Activated CD4-positive, alpha-beta memory T cell treated with anti-CD3 and anti-CD28 coated beads, Interleukin-2, amount 10 ng/mL, durations not matched to agents 7 days and 5 days (primary cell): Measurements from ENCODE around the gene ATL3. TPM values are rescaled to one million over a fixed set of nuclear protein-coding genes. Genes with fewer than 3 reads are reported as not detected.
"Not testable (repeated sequence)": the region's sequence is repeated elsewhere in the genome, so short reads cannot be mapped to it uniquely, and the experiment has no call there.

Experiments
- CTCF ChIA-PET: fragments of 350-600 bp; sonication (Branson Sonifier 250); formaldehyde crosslinking; loops from one replicate; lab custom pipeline; 2021; ENCODE audit warnings: antibody characterized with exemption, inconsistent platforms; lab: Charles Lee
- POLR2A ChIA-PET: fragments of 350-600 bp; sonication (Branson Sonifier 250); formaldehyde crosslinking; loops from one replicate; lab custom pipeline; 2021; ENCODE audit warnings: antibody characterized with exemption; lab: Charles Lee
- DNase-seq: peaks from one replicate; pipeline ENCODE4 v3.0.0-alpha.2; 2020
- H3K27ac Mint-ChIP-seq: one replicate; pipeline ENCODE4 v1.8.0; 2021; ENCODE audit warnings: mild to moderate bottlenecking, mixed read lengths
- H3K27me3 Mint-ChIP-seq: one replicate; pipeline ENCODE4 v1.8.0; 2021; ENCODE audit warnings: mixed read lengths
- H3K36me3 Mint-ChIP-seq: one replicate; pipeline ENCODE4 v1.8.0; 2021; ENCODE audit warnings: low read depth, mixed read lengths
- H3K4me1 Mint-ChIP-seq: one replicate; pipeline ENCODE4 v1.8.0; 2021; ENCODE audit warnings: mixed read lengths
- H3K4me3 Mint-ChIP-seq: one replicate; pipeline ENCODE4 v1.8.0; 2021; ENCODE audit warnings: mild to moderate bottlenecking, mixed read lengths
- H3K9me3 Mint-ChIP-seq: one replicate; pipeline ENCODE4 v1.8.0; 2021; ENCODE audit warnings: mixed read lengths
- total RNA-seq, 2 experiments: library from RNA; stranded (reverse); gene quantifications; one replicate each; pipeline ENCODE4 v1.2.3, GENCODE V29; 2021

The ATL3 gene
- total RNA-seq, 2 experiments from 2014 or later: 33.0 to 33.2 TPM

DNA sequence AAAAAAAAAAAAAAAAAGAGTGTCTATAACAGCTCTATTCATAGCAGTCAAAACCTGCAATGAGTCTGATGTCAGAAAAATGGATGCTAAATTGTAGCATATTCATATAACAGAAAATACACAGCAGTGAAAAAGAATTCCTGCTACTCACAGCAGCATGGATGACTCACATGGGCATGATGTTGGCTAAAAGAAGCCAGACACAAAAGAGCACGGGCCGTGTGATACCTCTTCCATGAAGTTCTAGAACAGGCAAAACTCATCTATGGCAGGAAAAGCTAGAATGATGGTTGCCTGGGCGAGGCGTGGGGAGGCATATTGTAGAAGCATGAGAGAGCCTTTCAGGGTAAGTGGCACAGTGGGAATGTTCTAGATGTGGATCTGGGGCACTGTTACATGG lies 75.9 kb downstream of the ATL3 start:
- no peak for DNase-seq
- Mint-ChIP-seq H3K27ac (no peak overlapping the region), H3K9me3 (no peaks in the 10 kb centered on the region), H3K36me3 (no peaks in the 10 kb centered on the region), H3K27me3 (no peaks in the 10 kb centered on the region), H3K4me3 (no peak overlapping the region), H3K4me1 (no peaks in the 10 kb centered on the region)
- POLR2A ChIA-PET: no interaction called here
- CTCF ChIA-PET: interaction anchor here (1.4 kb wide), 1 partner anchor 12 kb away, joined by 4 read pairs; no protein-coding TSS in a partner anchor

DNA sequence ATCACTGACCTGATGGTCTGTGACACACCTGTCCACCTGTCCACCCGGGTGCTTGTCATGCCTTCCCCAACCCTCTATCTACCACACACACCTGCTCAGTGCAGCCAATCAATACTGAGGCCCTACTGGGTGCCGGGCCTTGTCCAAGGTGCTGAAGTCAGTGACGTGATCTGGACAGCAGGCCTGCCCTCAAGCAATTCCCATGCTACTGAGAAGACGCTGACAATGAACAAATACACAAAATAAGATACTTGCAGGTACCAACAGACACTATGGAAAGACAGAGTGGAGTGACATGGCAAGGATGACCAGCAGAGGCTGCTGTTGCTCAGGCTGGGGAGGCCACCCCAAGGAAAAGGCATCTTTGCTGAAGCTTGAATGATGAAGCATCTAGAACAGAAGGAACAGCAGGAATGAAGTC lies 78.2 kb downstream of the ATL3 start:
- DNase-seq: no peak
- Mint-ChIP-seq H3K36me3 (no peaks in the 10 kb centered on the region), H3K4me1 (no peaks in the 10 kb centered on the region), H3K27me3 (no peaks in the 10 kb centered on the region), H3K27ac (no peak overlapping the region), H3K9me3 (no peaks in the 10 kb centered on the region), H3K4me3 (no peak overlapping the region)
- CTCF ChIA-PET: no interaction called here
- POLR2A ChIA-PET: interaction anchor here (1.8 kb wide), 1 partner anchor 41 kb away, joined by 5 read pairs; no protein-coding TSS in a partner anchor

- Mint-ChIP-seq H3K9me3 (no peaks in the 10 kb centered on the region), H3K4me1 (no peaks in the 10 kb centered on the region), H3K27ac (no peak overlapping the region), H3K4me3 (no peak overlapping the region), H3K36me3 (peaks cover 2% of the 10 kb centered on the region), H3K27me3 (no peaks in the 10 kb centered on the region)
- no peak for DNase-seq
- ChIA-PET CTCF (no interaction called here), POLR2A (no interaction called here)
Measured at GRCh38 chr11:63590024-63590788, 81.0 kb downstream of the ATL3 start.

DNA sequence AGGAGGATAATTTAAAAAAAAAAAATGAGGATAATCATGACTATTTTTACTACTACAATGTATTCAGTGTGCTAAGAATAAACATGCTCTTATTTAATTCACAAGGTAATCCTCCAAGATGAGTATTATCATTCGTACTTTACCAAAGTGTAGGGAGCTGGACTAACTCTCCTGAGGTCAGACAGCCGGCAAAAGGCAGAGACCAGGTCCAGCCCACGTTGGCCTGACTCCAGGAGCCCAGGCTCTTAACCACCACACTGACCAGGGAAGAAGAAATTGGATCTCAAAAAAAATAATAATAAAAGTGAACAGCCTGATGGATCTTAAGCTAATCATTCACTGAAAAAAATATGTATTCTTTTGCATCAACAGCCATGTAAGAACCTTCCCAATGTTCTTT lies 82.2 kb downstream of the ATL3 start:
- Mint-ChIP-seq H3K9me3 (no peaks in the 10 kb centered on the region), H3K27ac (no peak overlapping the region), H3K27me3 (no peaks in the 10 kb centered on the region), H3K4me1 (no peaks in the 10 kb centered on the region), H3K36me3 (peaks cover 2% of the 10 kb centered on the region), H3K4me3 (no peak overlapping the region)
- no peak for DNase-seq
- ChIA-PET POLR2A (no interaction called here), CTCF (interaction anchor here (0.7 kb wide), 1 partner anchor 22 kb away, joined by 4 read pairs; no protein-coding TSS in a partner anchor)

DNA sequence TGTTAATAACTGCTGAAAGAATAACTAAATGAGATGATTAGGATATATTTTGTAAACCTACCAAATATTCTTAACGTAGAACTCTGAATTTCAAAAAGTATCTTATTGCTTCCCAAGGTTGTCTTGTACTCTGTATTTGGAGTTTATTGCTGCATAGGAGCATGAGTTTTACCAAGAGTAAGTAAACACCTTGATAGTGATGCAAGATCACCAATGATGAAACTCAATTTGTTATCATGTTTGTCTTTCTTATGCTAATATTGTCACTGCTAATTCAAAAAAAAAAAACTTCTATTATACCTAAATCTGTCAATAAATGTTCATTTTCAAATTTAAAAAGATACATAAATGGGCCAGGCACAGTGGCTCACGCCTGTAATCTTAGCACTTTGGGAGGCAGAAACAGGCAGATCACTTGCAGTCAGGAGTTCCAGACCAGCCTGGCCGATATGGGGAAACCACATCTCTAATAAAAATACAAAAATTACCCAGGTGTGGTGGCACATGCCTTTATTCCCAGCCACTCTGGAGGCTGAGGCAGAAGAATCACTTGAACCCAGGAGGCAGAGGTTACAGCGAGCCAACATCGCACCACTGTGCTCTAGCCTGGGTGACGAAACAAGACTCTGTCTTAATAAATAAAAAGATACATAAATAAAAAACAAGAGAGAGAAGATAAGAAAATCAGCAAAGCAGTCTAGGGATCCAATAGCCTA lies 84.6 kb downstream of the ATL3 start:
- peaks cover 6% of the 10 kb centered on the region for H3K9me3 Mint-ChIP-seq
- H3K27ac Mint-ChIP-seq: no peak overlapping the region
- no peaks in the 10 kb centered on the region for H3K27me3 Mint-ChIP-seq
- peaks cover 16% of the 10 kb centered on the region for H3K36me3 Mint-ChIP-seq
- POLR2A ChIA-PET: no interaction called here
- no peak overlapping the region for H3K4me3 Mint-ChIP-seq
- peaks cover 14% of the 10 kb centered on the region for H3K4me1 Mint-ChIP-seq
- CTCF ChIA-PET: no interaction called here
- DNase-seq: no peak

GRCh38 chr11:63583357-63583677 lies 87.9 kb downstream of the ATL3 start:
- Mint-ChIP-seq H3K9me3 (peaks cover 20% of the 10 kb centered on the region), H3K4me1 (peaks cover 18% of the 10 kb centered on the region), H3K27me3 (no peaks in the 10 kb centered on the region), H3K27ac (no peak overlapping the region), H3K36me3 (peaks cover 36% of the 10 kb centered on the region), H3K4me3 (no peak overlapping the region)
- no peak for DNase-seq
- POLR2A ChIA-PET: interaction anchor here (0.7 to 1.8 kb wide), 5 partner anchors 8 to 19 kb away, joined by 3 to 5 read pairs (median 4); no protein-coding TSS in a partner anchor
- CTCF ChIA-PET: interaction anchor here (0.8 to 1.6 kb wide), 4 partner anchors 11 to 677 kb away, joined by 3 to 4 read pairs (median 4); partner anchors contain the start of gene PLAAT2

GRCh38 chr11:63581224-63581623 lies 90.0 kb downstream of the ATL3 start:
- DNase-seq, CTCF ChIA-PET, POLR2A ChIA-PET, H3K4me3 Mint-ChIP-seq, H3K27me3 Mint-ChIP-seq, H3K27ac Mint-ChIP-seq: not testable (repeated sequence)
- Mint-ChIP-seq H3K4me1 (peaks cover 18% of the 10 kb centered on the region), H3K9me3 (peaks cover 22% of the 10 kb centered on the region), H3K36me3 (peaks cover 36% of the 10 kb centered on the region)

GRCh38 chr11:63578882-63579281 lies 92.3 kb downstream of the ATL3 start:
- CTCF ChIA-PET, H3K27ac Mint-ChIP-seq, POLR2A ChIA-PET, H3K27me3 Mint-ChIP-seq, H3K4me3 Mint-ChIP-seq, DNase-seq: not testable (repeated sequence)
- Mint-ChIP-seq H3K9me3 (peaks cover 22% of the 10 kb centered on the region), H3K36me3 (peaks cover 38% of the 10 kb centered on the region), H3K4me1 (peaks cover 33% of the 10 kb centered on the region)

DNA sequence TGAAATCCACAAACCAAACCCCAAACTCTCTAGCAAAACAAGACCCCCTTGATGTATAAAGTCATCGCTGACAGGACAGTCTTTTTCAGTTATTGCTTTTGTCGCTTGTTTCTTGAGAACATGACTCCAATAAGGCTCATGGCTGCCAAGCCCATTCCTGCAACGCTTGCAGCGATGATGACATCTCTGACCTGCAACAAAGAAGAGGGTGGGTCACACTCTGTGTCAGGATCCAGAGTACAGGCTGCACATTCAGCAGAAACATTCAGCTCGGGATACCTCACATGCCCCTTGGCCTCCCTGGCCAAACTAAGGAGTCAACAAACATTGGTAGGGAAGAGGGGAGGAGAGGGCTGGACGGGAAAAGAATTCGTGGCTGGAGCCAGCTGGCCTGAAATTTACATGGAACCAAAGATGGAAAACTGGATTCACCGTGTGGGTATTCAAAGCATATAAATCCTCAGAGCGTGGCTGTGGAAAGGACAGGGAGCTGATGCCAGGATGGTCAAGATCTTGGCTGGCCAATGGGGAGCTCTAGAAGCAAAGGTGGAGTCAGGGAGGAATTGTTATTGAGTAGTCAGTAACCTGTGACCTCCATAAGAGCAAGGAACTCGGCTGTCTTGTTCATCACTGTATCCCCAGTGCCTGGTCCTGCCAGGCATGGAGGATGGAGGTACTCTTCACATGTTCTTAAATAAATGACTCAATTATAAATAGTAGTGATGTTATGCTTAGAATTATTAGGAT lies 96.1 kb downstream of the ATL3 start:
- Mint-ChIP-seq H3K36me3 (peaks cover 18% of the 10 kb centered on the region), H3K9me3 (peaks cover 5% of the 10 kb centered on the region), H3K4me1 (peaks cover 22% of the 10 kb centered on the region), H3K27me3 (peaks cover 5% of the 10 kb centered on the region), H3K27ac (peak overlapping the region; percentile 81), H3K4me3 (peak overlapping the region; percentile 64)
- CTCF ChIA-PET: interaction anchor here (1.2 kb wide), 1 partner anchor 42 kb away, joined by 3 read pairs; no protein-coding TSS in a partner anchor
- POLR2A ChIA-PET: interaction anchor here (1.0 to 1.7 kb wide), 4 partner anchors 22 to 96 kb away, joined by 3 to 11 read pairs (median 4); partner anchors contain the start of genes ATL3 and PLAAT4
- DNase-seq: no peak

Other genes with a start within 250 kb of the ATL3 start
- not detected for gene PLAAT5, start 180.2 kb downstream of the ATL3 start, total RNA-seq
- not detected for gene LGALS12, start 165.3 kb downstream of the ATL3 start, total RNA-seq
- 100 to 1,000 TPM; 104 to 106 TPM for gene PLAAT4, start 134.6 kb downstream of the ATL3 start, total RNA-seq
- not detected for gene PLAAT2, start 108.0 kb downstream of the ATL3 start, total RNA-seq
- 10 to 100 TPM; 13.1 to 14.9 TPM for gene PLAAT3, start 56.9 kb downstream of the ATL3 start, total RNA-seq
- gene RTN3, start 10.1 kb upstream of the ATL3 start, total RNA-seq: 10 to 100 TPM; 68.2 to 75.6 TPM
- gene ZFTA, start 97.4 kb upstream of the ATL3 start, total RNA-seq: 1 to 10 TPM; 1.1 to 1.7 TPM
- 10 to 100 TPM; 33.2 to 37.2 TPM for gene SPINDOC, start 142.1 kb upstream of the ATL3 start, total RNA-seq
- gene MARK2, start 167.7 kb upstream of the ATL3 start, total RNA-seq: 10 to 100 TPM; 48.7 to 54.2 TPM
- gene RCOR2, start 245.8 kb upstream of the ATL3 start, total RNA-seq: not detected